Mesothelial cell of epicardium (in vitro differentiated cells): ENCODE measurements around the gene DNAAF5. TPM values are rescaled to one million over a fixed set of nuclear protein-coding genes. Genes with fewer than 3 reads are reported as not detected.
A peak's percentile ranks its signal among the peaks of the same experiment; 100 is the strongest.

Experiments used
- DNase-seq, 2 experiments: peaks; one replicate each; pipeline ENCODE4 v3.0.0; 2021; ENCODE audit warnings: low spot score in 2 of 2; ENCODE audit not compliant: unreplicated experiment in 2 of 2
- H3K27ac Mint-ChIP-seq: 2 replicates; pipeline ENCODE4 v1.8.0; 2021; ENCODE audit warnings: mixed read lengths
- H3K27me3 Mint-ChIP-seq: 2 replicates; pipeline ENCODE4 v1.8.0; 2021; ENCODE audit warnings: low read depth, mixed read lengths
- H3K36me3 Mint-ChIP-seq: 2 replicates; pipeline ENCODE4 v1.8.0; 2021; ENCODE audit warnings: mixed read lengths
- H3K4me1 Mint-ChIP-seq: 2 replicates; pipeline ENCODE4 v1.8.0; 2021; ENCODE audit warnings: mixed read lengths
- H3K4me3 Mint-ChIP-seq: 2 replicates; pipeline ENCODE4 v1.8.0; 2021; ENCODE audit warnings: mild to moderate bottlenecking, moderate library complexity, mixed read lengths
- H3K9me3 Mint-ChIP-seq: 2 replicates; pipeline ENCODE4 v1.8.0; 2021; ENCODE audit warnings: mixed read lengths
- CTCF ChIP-seq: fragments of 200-600 bp; sonication (generic); IDR thresholded peaks from one replicate; pipeline ENCODE4 v1.5.0; 2021; ENCODE audit warnings: antibody characterized with exemption; ENCODE audit not compliant: unreplicated experiment
- total RNA-seq: library from RNA; stranded (reverse); gene quantifications from 3 replicates; pipeline ENCODE4 v1.2.1, GENCODE V29; 2021

Gene DNAAF5
- total RNA-seq, 1 donor from 2014 or later, result 39.0 TPM

GRCh38 chr7:723541-723940, 3.0 kb upstream of the DNAAF5 start:
- Mint-ChIP-seq H3K4me1 (peaks cover 19% of the 10 kb centered on the region), H3K36me3 (peaks cover 49% of the 10 kb centered on the region), H3K27me3 (no peaks in the 10 kb centered on the region), H3K4me3 (no peak overlapping the region), H3K9me3 (peaks cover 48% of the 10 kb centered on the region), H3K27ac (no peak overlapping the region)
- no peak for TF ChIP-seq CTCF
- DNase-seq, result no peak

- Mint-ChIP-seq H3K9me3 (peaks cover 46% of the 10 kb centered on the region), H3K27ac (no peak overlapping the region), H3K4me1 (peaks cover 19% of the 10 kb centered on the region), H3K36me3 (peaks cover 48% of the 10 kb centered on the region), H3K4me3 (no peak overlapping the region), H3K27me3 (no peaks in the 10 kb centered on the region)
- no peak for TF ChIP-seq CTCF
- DNase-seq, result no peak
Observed at GRCh38 chr7:724298-724697, 2.2 kb upstream of the DNAAF5 start.

GRCh38 chr7:725223-726005, 1.1 kb upstream of the DNAAF5 start:
- no peak for TF ChIP-seq CTCF
- H3K9me3 Mint-ChIP-seq, result peaks cover 39% of the 10 kb centered on the region
- no peaks in the 10 kb centered on the region for H3K27me3 Mint-ChIP-seq
- H3K4me3 Mint-ChIP-seq, result peak overlapping the region; percentile 67
- H3K27ac Mint-ChIP-seq, result peak overlapping the region; percentile 56
- peaks cover 19% of the 10 kb centered on the region for H3K4me1 Mint-ChIP-seq
- peaks cover 42% of the 10 kb centered on the region for H3K36me3 Mint-ChIP-seq
- no peak for DNase-seq

- Mint-ChIP-seq H3K36me3 (peaks cover 32% of the 10 kb centered on the region), H3K27me3 (no peaks in the 10 kb centered on the region), H3K9me3 (peaks cover 29% of the 10 kb centered on the region), H3K27ac (no peak overlapping the region), H3K4me1 (peaks cover 19% of the 10 kb centered on the region), H3K4me3 (no peak overlapping the region)
- no peak for TF ChIP-seq CTCF
- DNase-seq, result no peak
Observed at GRCh38 chr7:726854-727103, 280 bp downstream of the DNAAF5 start.

- H3K4me3 Mint-ChIP-seq, result peak within 1 kb of the TSS; percentile 74
- H3K27me3 Mint-ChIP-seq, result no peaks in the 10 kb centered on the region
- TF ChIP-seq CTCF, result no peak
- peaks cover 31% of the 10 kb centered on the region for H3K36me3 Mint-ChIP-seq
- no peak for DNase-seq
- peaks cover 19% of the 10 kb centered on the region for H3K4me1 Mint-ChIP-seq
- H3K9me3 Mint-ChIP-seq, result peaks cover 26% of the 10 kb centered on the region
- H3K27ac Mint-ChIP-seq, result peak within 1 kb of the TSS; percentile 76
Observed at GRCh38 chr7:727104-727805, 756 bp downstream of the DNAAF5 start, which contains the start of gene PRKAR1B. Gene PRKAR1B (minus strand): TSS chr7:727281. CDS start chr7:711505, 15,776 bp downstream.
